ENCODE measurements around the gene GRK7.

GRCh38 chr3:141812586-141812985 is 49.4 kb downstream of the GRK7 start:
- TF ChIP-seq POLR2A (IDR thresholded peaks at IDR 0.05; ENCODE audit: low read length), result no peak
- TF ChIP-seq GATA1 (IDR thresholded peaks at IDR 0.05; ENCODE audit: low read depth, low read length), result no peak

All from erythroblast (primary cell).